ENCODE results near the gene SIL1. TPM values are rescaled to one million over a fixed set of nuclear protein-coding genes. Genes with fewer than 3 reads are reported as not detected.

The SIL1 gene
- total and polyA plus RNA-seq, 2 of the 8 experiments (the other 6 are each of a cell fraction or from before 2014, with no cell fraction given), result 8.3 to 12.8 TPM

GRCh38 chr5:138938526-138938925 lies 259.6 kb downstream of the SIL1 start:
- Histone ChIP-seq H3K14ac (ENCODE audit: insufficient read length) (no peak overlapping the region), H3K36me3 (ENCODE audit: control insufficient read depth in 2 of 4, insufficient read depth in 4 of 4, low read length in 3 of 4) (peaks cover 5 to 17% (median 7%) of the 10 kb centered on the region in 4 experiments; a peak in 6 of 8 replicates), H3K4me1 (replicated peaks in 1 of 4; ENCODE audit: control insufficient read depth in 3 of 4, insufficient read depth in 4 of 4, low read length in 3 of 4) (peaks cover 0 to 15% (median 11%) of the 10 kb centered on the region in 4 experiments; a peak in 5 of 7 replicates), H2AFZ (ENCODE audit: low read length) (no peak overlapping the region), H3K4me3 (ENCODE audit: extremely low read depth in 1 of 4, insufficient read depth in 2 of 4, low read depth in 3 of 4, low read length in 4 of 4) (no peak overlapping the region), H3K18ac (ENCODE audit: extremely low read depth, low read length) (no peak overlapping the region), H3K27ac (ENCODE audit: low read depth, low read length) (no peak overlapping the region), H2BK120ac (replicated peaks; ENCODE audit: low read depth, low read length) (no peak overlapping the region), H3K9me3 (ENCODE audit: insufficient read depth in 2 of 2, low read depth in 1 of 2, low read length in 1 of 2) (no peaks in the 10 kb centered on the region), H3K4ac (replicated peaks; ENCODE audit: insufficient read length, low read depth, low read length) (no peak overlapping the region), H3K56ac (replicated peaks; ENCODE audit: insufficient read length, low read depth, low read length) (no peak overlapping the region), H2BK20ac (ENCODE audit: low read length) (no peak overlapping the region), H3K79me2 (ENCODE audit: control insufficient read depth in 1 of 2, insufficient read depth in 2 of 2, low read length in 2 of 2) (no peaks in the 10 kb centered on the region), H3K9ac (replicated peaks in 1 of 4; ENCODE audit: extremely low read depth in 1 of 4, low read depth in 3 of 4, low read length in 3 of 4) (no peak overlapping the region), H3K23ac (ENCODE audit: insufficient read length) (no peak overlapping the region), H2BK5ac (ENCODE audit: low read depth, low read length) (no peak overlapping the region), H4K20me1 (replicated peaks in 1 of 2; ENCODE audit: control insufficient read depth in 1 of 2, insufficient read depth in 2 of 2, low read length in 2 of 2) (peaks cover 0 to 1% of the 10 kb centered on the region in 2 experiments), H4K5ac (ENCODE audit: insufficient read length, low read depth, low read length) (no peak overlapping the region), H4K91ac (replicated peaks; ENCODE audit: insufficient read length, low read length) (no peak overlapping the region), H3K4me2 (ENCODE audit: insufficient read depth in 1 of 2, low read depth in 2 of 2, low read length in 2 of 2) (no peak overlapping the region), H3K79me1 (ENCODE audit: low read depth, low read length) (peaks cover 2% of the 10 kb centered on the region; the same call in 1 of the 2 replicates), H2BK15ac (ENCODE audit: low read length) (no peak overlapping the region), H4K8ac (ENCODE audit: extremely low read depth, insufficient read depth, low read length) (no peak overlapping the region), H3K27me3 (replicated peaks in 1 of 4; ENCODE audit: control insufficient read depth in 3 of 4, extremely low read depth in 1 of 4, insufficient read depth in 3 of 4, low read length in 3 of 4) (no peaks in the 10 kb centered on the region), H3K23me2 (ENCODE audit: low read depth, low read length) (no peaks in the 10 kb centered on the region), H2AK5ac (ENCODE audit: low read depth, low read length) (no peak overlapping the region), H2BK12ac (ENCODE audit: low read depth, low read length) (no peak overlapping the region)
- no peak for FAIRE-seq
- CTCF ChIA-PET (ENCODE audit: partially characterized antibody), result interaction anchor here (0.6 to 1.4 kb wide), 2 partner anchors 188 to 489 kb away, joined by 3 read pairs; no protein-coding TSS in a partner anchor
- TF ChIP-seq SP2 (IDR thresholded peaks at IDR 0.05; ENCODE audit: low read length) (no peak), SP1 (IDR thresholded peaks at IDR 0.05; ENCODE audit: low read depth, low read length) (no peak), TBP (IDR thresholded peaks at IDR 0.05; ENCODE audit: low read depth, low read length) (no peak), EGR1 (IDR thresholded peaks at IDR 0.05; ENCODE audit: borderline replicate concordance, low read depth, low read length) (no peak), TEAD4 (IDR thresholded peaks at IDR 0.05; ENCODE audit: low read depth, low read length) (no peak), SUZ12 (IDR thresholded peaks at IDR 0.05; ENCODE audit: low read length) (no peak), NANOG (IDR thresholded peaks at IDR 0.05; ENCODE audit: insufficient read depth, low read depth, low read length, poor library complexity, severe bottlenecking) (no peak), SRF (IDR thresholded peaks at IDR 0.05; ENCODE audit: low read depth, low read length) (no peak), RFX5 (IDR thresholded peaks at IDR 0.05; ENCODE audit: borderline replicate concordance, low read depth, low read length) (no peak)
- TF ChIP-seq, protein P1, sequence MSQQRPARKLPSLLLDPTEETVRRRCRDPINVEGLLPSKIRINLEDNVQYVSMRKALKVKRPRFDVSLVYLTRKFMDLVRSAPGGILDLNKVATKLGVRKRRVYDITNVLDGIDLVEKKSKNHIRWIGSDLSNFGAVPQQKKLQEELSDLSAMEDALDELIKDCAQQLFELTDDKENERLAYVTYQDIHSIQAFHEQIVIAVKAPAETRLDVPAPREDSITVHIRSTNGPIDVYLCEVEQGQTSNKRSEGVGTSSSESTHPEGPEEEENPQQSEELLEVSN (IDR thresholded peaks at IDR 0.05), result no peak
- no peak for DNase-seq (ENCODE audit: low read depth in 1 of 2, low spot score in 2 of 2)
- 57% methylated on average over 5 of the region's 5 CpGs; no CpG with 5 or more reads in 1 of the 2 experiments for WGBS, 2 experiments (ENCODE audit: extremely low coverage in 1 of 2, insufficient coverage in 1 of 2, insufficient read length in 1 of 2, insufficient replicate concordance in 2 of 2, low coverage in 1 of 2, low lambda C conversion rate in 2 of 2, missing lambda C conversion rate in 1 of 2)
- POLR2A ChIA-PET (ENCODE audit: partially characterized antibody), result no interaction called here
